ENCODE measurements around the gene NPEPPS. TPM values are rescaled to one million over a fixed set of nuclear protein-coding genes. Genes with fewer than 3 reads are reported as not detected.
"Not testable (repeated sequence)": the region's sequence is repeated elsewhere in the genome, so short reads cannot be mapped to it uniquely, and the experiment has no call there.

NPEPPS gene
- total RNA-seq, 1 experiment from 2014 or later: 207 TPM

DNA sequence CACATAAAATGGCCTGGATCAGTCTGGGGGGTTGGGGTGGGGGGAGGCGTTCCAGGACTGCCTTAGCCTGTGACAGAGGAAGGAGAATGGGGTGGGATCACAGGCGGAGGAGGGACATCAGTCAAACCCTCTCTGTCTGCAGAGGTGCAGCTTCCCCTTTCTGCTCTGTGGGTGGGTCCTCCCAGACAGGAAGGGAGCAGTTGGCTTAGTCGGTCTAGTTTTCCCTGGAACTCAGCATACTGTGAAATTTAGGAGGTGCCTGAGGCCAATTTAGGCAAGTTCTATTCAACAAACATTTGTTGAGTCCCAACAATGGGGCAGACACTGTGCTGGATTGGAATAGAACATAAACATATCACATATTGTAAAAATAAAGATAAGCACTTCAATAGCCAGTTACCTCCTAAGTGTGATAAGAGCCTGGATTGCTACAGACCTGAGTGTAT, 19.2 kb upstream of the NPEPPS start:
- H3K79me2 ChIP-seq (ENCODE audit: insufficient read depth, low read length); H3K27me3 ChIP-seq (ENCODE audit: insufficient read depth, low read length); POLR2A ChIA-PET; intact Hi-C loops (cut with micrococcal nuclease); H3K9me2 ChIP-seq (ENCODE audit: insufficient read depth); H4K20me1 ChIP-seq (ENCODE audit: insufficient read depth); CTCF ChIA-PET; H3K9me3 ChIP-seq (ENCODE audit: control insufficient read depth in 1 of 2, insufficient read depth in 1 of 2, low read depth in 1 of 2, low read length in 2 of 2); BruUV-seq (replicated peaks); H3K36me3 ChIP-seq (ENCODE audit: control insufficient read depth in 1 of 2, insufficient read depth in 2 of 2, low read length in 2 of 2); RAD21 ChIA-PET (ENCODE audit: low non-redundant PET in 1 of 2, low total read pairs in 2 of 2, uncharacterized antibody in 2 of 2, unreplicated experiment in 2 of 2): not testable (repeated sequence)
- Histone ChIP-seq H3K9ac (ENCODE audit: low read length) (peak overlapping the region; percentile 32), H3K4me2 (ENCODE audit: low read length) (peak overlapping the region; percentile 57), H3K4me1 (ENCODE audit: control insufficient read depth in 1 of 2, insufficient read depth in 2 of 2, low read length in 2 of 2) (peaks cover 10 to 32% of the 10 kb centered on the region in 2 experiments), H3K27ac (ENCODE audit: low read depth, low read length) (peak overlapping the region; percentile 11), H2AFZ (ENCODE audit: low read depth, low read length, poor library complexity, severe bottlenecking) (peak overlapping the region; percentile 14), H3K4me3 (replicated peaks in 1 of 2; ENCODE audit: low read depth in 1 of 2, low read length in 2 of 2) (peak overlapping the region in 1 of 2 experiments; percentile 16; a peak in 2 of 4 replicates)
- peak; percentile 51 for TF ChIP-seq POLR2AphosphoS5 (IDR thresholded peaks at IDR 0.05; ENCODE audit: low read depth, low read length)
- DNase-seq (ENCODE audit: low read depth, low spot score): peak; percentile 24
- ATAC-seq: peak; percentile 94

- H3K27me3 ChIP-seq (ENCODE audit: insufficient read depth, low read length); POLR2A ChIA-PET; H3K4me3 ChIP-seq (replicated peaks in 1 of 2; ENCODE audit: low read depth in 1 of 2, low read length in 2 of 2); H3K36me3 ChIP-seq (ENCODE audit: control insufficient read depth in 1 of 2, insufficient read depth in 2 of 2, low read length in 2 of 2); H4K20me1 ChIP-seq (ENCODE audit: insufficient read depth); RAD21 ChIA-PET (ENCODE audit: low non-redundant PET in 1 of 2, low total read pairs in 2 of 2, uncharacterized antibody in 2 of 2, unreplicated experiment in 2 of 2); intact Hi-C loops (cut with micrococcal nuclease); H3K9me2 ChIP-seq (ENCODE audit: insufficient read depth); ATAC-seq; CTCF ChIA-PET; DNase-seq (ENCODE audit: low read depth, low spot score); H3K79me2 ChIP-seq (ENCODE audit: insufficient read depth, low read length); H3K9me3 ChIP-seq (ENCODE audit: control insufficient read depth in 1 of 2, insufficient read depth in 1 of 2, low read depth in 1 of 2, low read length in 2 of 2); BruUV-seq (replicated peaks): not testable (repeated sequence)
- peak; percentile 24; the same call in 1 of the 2 replicates for TF ChIP-seq FOSL1 (IDR thresholded peaks at IDR 0.05; ENCODE audit: low read depth)
- Histone ChIP-seq H3K4me2 (ENCODE audit: low read length) (peak overlapping the region; percentile 57), H3K4me1 (ENCODE audit: control insufficient read depth in 1 of 2, insufficient read depth in 2 of 2, low read length in 2 of 2) (peaks cover 10 to 32% of the 10 kb centered on the region in 2 experiments), H2AFZ (ENCODE audit: low read depth, low read length, poor library complexity, severe bottlenecking) (peak overlapping the region; percentile 46), H3K9ac (ENCODE audit: low read length) (peak overlapping the region; percentile 18), H3K27ac (ENCODE audit: low read depth, low read length) (peak overlapping the region; percentile 24; the same call in 1 of the 2 replicates)
These were observed 17.6 kb upstream of the NPEPPS start for GRCh38 chr17:47513301-47513700.

- H3K9me2 ChIP-seq (ENCODE audit: insufficient read depth); H3K4me2 ChIP-seq (ENCODE audit: low read length); H3K27ac ChIP-seq (ENCODE audit: low read depth, low read length); H3K36me3 ChIP-seq (ENCODE audit: control insufficient read depth in 1 of 2, insufficient read depth in 2 of 2, low read length in 2 of 2); H3K9me3 ChIP-seq (ENCODE audit: control insufficient read depth in 1 of 2, insufficient read depth in 1 of 2, low read depth in 1 of 2, low read length in 2 of 2); H2AFZ ChIP-seq (ENCODE audit: low read depth, low read length, poor library complexity, severe bottlenecking); DNase-seq (ENCODE audit: low read depth, low spot score); RAD21 ChIA-PET (ENCODE audit: low non-redundant PET in 1 of 2, low total read pairs in 2 of 2, uncharacterized antibody in 2 of 2, unreplicated experiment in 2 of 2); BruUV-seq (replicated peaks); POLR2A ChIA-PET; H4K20me1 ChIP-seq (ENCODE audit: insufficient read depth); H3K79me2 ChIP-seq (ENCODE audit: insufficient read depth, low read length); ATAC-seq; intact Hi-C loops (cut with micrococcal nuclease); CTCF ChIA-PET; H3K9ac ChIP-seq (ENCODE audit: low read length); H3K4me3 ChIP-seq (replicated peaks in 1 of 2; ENCODE audit: low read depth in 1 of 2, low read length in 2 of 2); H3K27me3 ChIP-seq (ENCODE audit: insufficient read depth, low read length): not testable (repeated sequence)
- H3K4me1 ChIP-seq (ENCODE audit: control insufficient read depth in 1 of 2, insufficient read depth in 2 of 2, low read length in 2 of 2): peaks cover 0 to 10% of the 10 kb centered on the region in 2 experiments; a peak in 1 of 4 replicates
These were observed 12.0 kb upstream of the NPEPPS start for GRCh38 chr17:47518880-47519279.

GRCh38 chr17:47519365-47519764, 11.5 kb upstream of the NPEPPS start:
- BruUV-seq (replicated peaks); H3K79me2 ChIP-seq (ENCODE audit: insufficient read depth, low read length); H4K20me1 ChIP-seq (ENCODE audit: insufficient read depth); DNase-seq (ENCODE audit: low read depth, low spot score); H3K4me1 ChIP-seq (ENCODE audit: control insufficient read depth in 1 of 2, insufficient read depth in 2 of 2, low read length in 2 of 2); H3K36me3 ChIP-seq (ENCODE audit: control insufficient read depth in 1 of 2, insufficient read depth in 2 of 2, low read length in 2 of 2); POLR2A ChIA-PET; H3K27ac ChIP-seq (ENCODE audit: low read depth, low read length); RAD21 ChIA-PET (ENCODE audit: low non-redundant PET in 1 of 2, low total read pairs in 2 of 2, uncharacterized antibody in 2 of 2, unreplicated experiment in 2 of 2); ATAC-seq; H3K27me3 ChIP-seq (ENCODE audit: insufficient read depth, low read length); CTCF ChIA-PET; H3K9ac ChIP-seq (ENCODE audit: low read length); H3K9me2 ChIP-seq (ENCODE audit: insufficient read depth); H3K9me3 ChIP-seq (ENCODE audit: control insufficient read depth in 1 of 2, insufficient read depth in 1 of 2, low read depth in 1 of 2, low read length in 2 of 2); H3K4me2 ChIP-seq (ENCODE audit: low read length); H3K4me3 ChIP-seq (replicated peaks in 1 of 2; ENCODE audit: low read depth in 1 of 2, low read length in 2 of 2); intact Hi-C loops (cut with micrococcal nuclease); H2AFZ ChIP-seq (ENCODE audit: low read depth, low read length, poor library complexity, severe bottlenecking): not testable (repeated sequence)

All from HCT116 (cell line).